SK-N-MC (cell line): ENCODE data around the gene PTGR3.

Experiments
- EZH2 ChIP-seq: fragments of 200-600 bp; sonication (generic); IDR thresholded peaks from one replicate; pipeline ENCODE4 v1.6.1; 2017; ENCODE audit warnings: antibody characterized with exemption
- FOXP2 ChIP-seq: optimal IDR thresholded peaks from 2 replicates; pipeline ENCODE3; 2011; ENCODE audit warnings: mild to moderate bottlenecking, moderate library complexity; ENCODE audit not compliant: insufficient read depth; ENCODE audit errors: extremely low read length, control extremely low read depth
- POLR2AphosphoS5 ChIP-seq: IDR thresholded peaks from 2 replicates; pipeline ENCODE4 v1.6.1; 2012; ENCODE audit warnings: mild to moderate bottlenecking, low read depth, low read length, borderline replicate concordance

GRCh38 chr18:75255094-75255493 is 46.2 kb upstream of the PTGR3 start:
- TF ChIP-seq EZH2 = no peak
- TF ChIP-seq POLR2AphosphoS5 = no peak
- TF ChIP-seq FOXP2 = no peak
